Right forelimb (tissue), 1 donor: ENCODE data around the gene SUN5.
"Not testable (repeated sequence)": the region's sequence is repeated elsewhere in the genome, so short reads cannot be mapped to it uniquely, and the experiment has no call there.

Experiments
- DNase-seq: peaks from one replicate; pipeline ENCODE4 v3.0.0-alpha.2; 2018

Gene SUN5

GRCh38 chr20:32962646-32963045 is 41.6 kb downstream of the SUN5 start:
- DNase-seq: not testable (repeated sequence)

GRCh38 chr20:32962053-32962452 is 42.2 kb downstream of the SUN5 start:
- DNase-seq: no peak

- no peak for DNase-seq
Measured at GRCh38 chr20:32960849-32961731, 43.1 kb downstream of the SUN5 start.

- DNase-seq: no peak
Measured at GRCh38 chr20:32960222-32960518, 44.1 kb downstream of the SUN5 start.

- no peak for DNase-seq
Measured at GRCh38 chr20:32959351-32960221, 44.6 kb downstream of the SUN5 start.

GRCh38 chr20:32958574-32958973 is 45.7 kb downstream of the SUN5 start:
- no peak for DNase-seq

- no peak for DNase-seq
Measured at GRCh38 chr20:32957459-32957858, 46.8 kb downstream of the SUN5 start.

GRCh38 chr20:32950539-32950938 is 53.7 kb downstream of the SUN5 start:
- DNase-seq: not testable (repeated sequence)

- DNase-seq: no peak
Measured at GRCh38 chr20:32946629-32947028, 57.6 kb downstream of the SUN5 start.

GRCh38 chr20:32945710-32946221 is 58.5 kb downstream of the SUN5 start:
- DNase-seq: no peak

- no peak for DNase-seq
Measured at GRCh38 chr20:32943490-32944052, 60.7 kb downstream of the SUN5 start.

GRCh38 chr20:32941155-32941885 is 62.9 kb downstream of the SUN5 start:
- DNase-seq: no peak

- DNase-seq: no peak
Measured at GRCh38 chr20:32934580-32934979, 69.7 kb downstream of the SUN5 start.
